Body of pancreas (tissue), 4 donors: ENCODE measurements around the gene GFRA3. TPM values are rescaled to one million over a fixed set of nuclear protein-coding genes. Genes with fewer than 3 reads are reported as not detected.
A peak's percentile ranks its signal among the peaks of the same experiment; 100 is the strongest.

Experiments used
- ATAC-seq: fragments of 150-250 bp; one replicate; pipeline ENCODE4 v1.9.1; 2016
- DNase-seq, 4 donors: peaks; one replicate each; pipeline ENCODE4 v3.0.0-alpha.2; 2019
- H3K27ac ChIP-seq, 4 donors: fragments of 200-600 bp; sonication (generic); 1 replicate in 3 of 4; 2 replicates in 1 of 4; pipeline versions ENCODE4 v1.5.1 to v1.6.1; 2016 to 2019; ENCODE audit warnings: mild to moderate bottlenecking in 1 of 4, mixed read lengths in 1 of 4, moderate library complexity in 1 of 4
- H3K27me3 ChIP-seq, 2 donors: fragments of 200-600 bp; sonication (generic); one replicate each; pipeline ENCODE4 v1.6.0; 2016; ENCODE audit warnings: mild to moderate bottlenecking in 1 of 2
- H3K36me3 ChIP-seq, 2 donors: fragments of 200-600 bp; sonication (generic); replicated peaks in 1 of 2; 2 replicates each; pipeline ENCODE4 v1.5.1; 2016; ENCODE audit warnings: low read depth in 2 of 2; ENCODE audit not compliant: insufficient read depth in 1 of 2
- H3K4me1 ChIP-seq: fragments of 200-600 bp; sonication (generic); one replicate; pipeline ENCODE4 v1.6.0; 2016
- H3K4me3 ChIP-seq, 2 donors: fragments of 200-600 bp; sonication (generic); 1 replicate in 1 of 2; 2 replicates in 1 of 2; pipeline ENCODE4 v1.5.1; 2016 to 2019
- H3K9me3 ChIP-seq, 3 donors: fragments of 200-600 bp; sonication (generic); 1 replicate in 2 of 3; 2 replicates in 1 of 3; pipeline ENCODE4 v1.5.1; 2016
- CTCF ChIP-seq, 7 experiments: fragments of 450-650 bp in 4 of 7; fragments of 200-600 bp in 3 of 7; sonication (generic) in 3 of 7; IDR thresholded peaks; one replicate each; pipeline ENCODE4 v1.5.1; 2016 to 2019; ENCODE audit warnings: antibody characterized with exemption in 7 of 7
- POLR2A ChIP-seq, 3 donors: fragments of 450-650 bp; IDR thresholded peaks; one replicate each; pipeline ENCODE4 v1.6.1; 2016; ENCODE audit warnings: antibody characterized with exemption in 3 of 3, mild to moderate bottlenecking in 2 of 3
- WGBS, 2 donors: methylation state at CpG; one replicate each; pipeline ENCODE4 v1.1.5; 2017; 5-methylcytosine and 5-hydroxymethylcytosine counted together
- intact Hi-C: fragments of 100-400 bp; cut with DNase I; formaldehyde crosslinking; loops from one replicate; pipeline ENCODE4 v1.15.1; 2023
- total RNA-seq, 2 donors: library from RNA; depleted of rRNA; stranded (reverse); fragments of >200 nt; gene quantifications; one replicate each; pipeline ENCODE4 v1.1.0, GENCODE V29; 2016

GFRA3 gene
- total RNA-seq, 2 donors from 2014 or later: 1.8 to 4.3 TPM

- intact Hi-C loops: no loop called here
- DNase-seq (no peak), ATAC-seq (no peak)
- no peak overlapping the region for H3K4me3 ChIP-seq
- H3K9me3 ChIP-seq: no peaks in the 10 kb centered on the region
- no peaks in the 10 kb centered on the region for H3K36me3 ChIP-seq
- H3K4me1 ChIP-seq: peaks cover 23% of the 10 kb centered on the region
- no peaks in the 10 kb centered on the region for H3K27me3 ChIP-seq
- no peak overlapping the region for H3K27ac ChIP-seq
- TF ChIP-seq CTCF (IDR thresholded peaks at IDR 0.05): no peak
- TF ChIP-seq POLR2A (IDR thresholded peaks at IDR 0.05): no peak
Observed at GRCh38 chr5:138226910-138227309, 47.5 kb downstream of the GFRA3 start.

- no peaks in the 10 kb centered on the region for H3K27me3 ChIP-seq
- WGBS, 2 donors: 67 to 79% methylated on average over 4 to 6 of the region's 6 CpGs
- H3K27ac ChIP-seq: no peak overlapping the region
- no peak overlapping the region for H3K4me3 ChIP-seq
- H3K36me3 ChIP-seq: no peaks in the 10 kb centered on the region
- no peak for DNase-seq
- peaks cover 11% of the 10 kb centered on the region for H3K4me1 ChIP-seq
- H3K9me3 ChIP-seq: no peaks in the 10 kb centered on the region
- no peak for ATAC-seq
- intact Hi-C loops: no loop called here
- no peak for TF ChIP-seq POLR2A (IDR thresholded peaks at IDR 0.05)
- TF ChIP-seq CTCF (IDR thresholded peaks at IDR 0.05): no peak
Observed at GRCh38 chr5:138224712-138225111, 49.7 kb downstream of the GFRA3 start.

- H3K27me3 ChIP-seq: no peaks in the 10 kb centered on the region
- DNase-seq (no peak), ATAC-seq (no peak)
- H3K36me3 ChIP-seq: no peaks in the 10 kb centered on the region
- TF ChIP-seq POLR2A (IDR thresholded peaks at IDR 0.05) (no peak), CTCF (IDR thresholded peaks at IDR 0.05) (no peak)
- H3K27ac ChIP-seq: no peak overlapping the region
- no peaks in the 10 kb centered on the region for H3K9me3 ChIP-seq
- H3K4me3 ChIP-seq: no peak overlapping the region
- peaks cover 8% of the 10 kb centered on the region for H3K4me1 ChIP-seq
- 86 to 100% methylated on average over 1 of the region's 1 CpG for WGBS, 2 donors
- intact Hi-C loops: no loop called here
Observed at GRCh38 chr5:138223532-138223931, 50.9 kb downstream of the GFRA3 start.

GRCh38 chr5:138216799-138217198, 57.6 kb downstream of the GFRA3 start:
- no peak for TF ChIP-seq POLR2A (IDR thresholded peaks at IDR 0.05)
- intact Hi-C loops: no loop called here
- H3K4me1 ChIP-seq: peaks cover 17% of the 10 kb centered on the region
- 77 to 83% methylated on average over 2 of the region's 2 CpGs for WGBS, 2 donors
- no peak overlapping the region for H3K4me3 ChIP-seq
- no peaks in the 10 kb centered on the region for H3K27me3 ChIP-seq
- H3K9me3 ChIP-seq: no peaks in the 10 kb centered on the region
- ATAC-seq (no peak), DNase-seq (no peak)
- no peaks in the 10 kb centered on the region for H3K36me3 ChIP-seq
- no peak overlapping the region for H3K27ac ChIP-seq

GRCh38 chr5:138213161-138214029, 61.0 kb downstream of the GFRA3 start, which contains the start of gene CDC23:
Gene CDC23, minus strand, starts transcription at chr5:138213323. Its CDS starts 11 bp downstream, at chr5:138213312.
- Histone ChIP-seq H3K27ac (peak within 1 kb of the TSS in 3 of 4 donors; percentile 71 to 72 (median 72)), H3K36me3 (peaks cover 0 to 2% of the 10 kb centered on the region in 2 donors), H3K9me3 (no peaks in the 10 kb centered on the region), H3K4me1 (peaks cover 25% of the 10 kb centered on the region), H3K27me3 (no peaks in the 10 kb centered on the region), H3K4me3 (peak within 1 kb of the TSS; percentile 93 to 100)
- intact Hi-C loops: no loop called here
- peak; percentile 100 for ATAC-seq
- no peak for TF ChIP-seq CTCF (IDR thresholded peaks at IDR 0.05)
- TF ChIP-seq POLR2A (IDR thresholded peaks at IDR 0.05): peak in 2 of 3 donors; percentile 71
- 1 to 2% methylated on average over 30 to 32 of the region's 32 CpGs for whole genome bisulfite sequencing, 2 donors
- peak; percentile 91 to 97 (median 93) for DNase-seq
